Erythroblast (primary cell): ENCODE results near the gene GRM7.

Experiments
- DNase-seq, 2 experiments: peaks; one replicate each; lab custom pipeline; 2025; lab: John Stamatoyannopoulos, UW
- GATA1 ChIP-seq: IDR thresholded peaks from 2 replicates; pipeline ENCODE4 v1.6.1; 2011; ENCODE audit warnings: low read depth, mild to moderate bottlenecking, control low read depth, low read length, moderate library complexity
- POLR2A ChIP-seq: IDR thresholded peaks from 2 replicates; pipeline ENCODE4 v1.6.1; 2011; ENCODE audit warnings: mild to moderate bottlenecking, low read length

The GRM7 gene

DNA sequence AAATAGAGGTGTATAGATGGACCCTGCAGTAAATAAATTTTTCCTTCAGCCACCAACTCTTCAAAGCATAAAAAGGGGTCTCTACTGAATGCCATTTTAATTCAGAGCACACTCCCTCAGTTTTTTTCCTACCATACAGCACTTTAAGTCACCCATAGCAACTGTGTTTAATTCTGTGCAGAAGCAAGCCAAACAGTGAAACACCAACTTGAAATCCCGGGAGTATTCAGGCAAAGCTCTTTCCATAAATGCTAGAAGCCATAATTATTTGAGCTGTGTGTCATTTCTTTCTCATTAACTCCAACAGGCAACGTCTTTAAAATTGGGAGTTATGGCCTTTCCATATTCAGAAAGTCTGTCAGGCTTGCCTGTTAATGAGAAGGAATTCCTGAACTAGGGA, 562.1 kb downstream of the GRM7 start:
- DNase-seq, result no peak
- no peak for TF ChIP-seq POLR2A

DNA sequence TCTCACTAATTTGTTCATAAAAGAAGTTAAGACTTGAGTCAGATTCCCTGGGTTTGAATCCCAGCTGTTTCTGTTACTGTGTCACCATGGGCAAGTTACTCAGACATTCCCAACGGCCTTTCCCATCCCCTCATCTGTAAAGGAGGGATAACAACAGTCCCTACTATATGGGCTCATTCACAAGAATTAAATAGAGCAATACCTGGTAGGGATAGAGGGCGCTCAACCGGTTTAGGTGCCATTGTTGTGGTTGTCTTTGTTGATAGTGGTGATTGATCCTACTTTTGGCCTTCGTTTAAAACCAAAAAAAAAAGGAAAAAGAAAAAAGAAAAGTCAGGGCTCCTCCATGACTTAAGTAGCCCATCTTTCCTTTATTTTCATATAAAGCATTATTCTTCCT, 563.1 kb downstream of the GRM7 start:
- no peak for DNase-seq
- TF ChIP-seq POLR2A (no peak), GATA1 (no peak)

- no peak for DNase-seq
- no peak for TF ChIP-seq GATA1
- TF ChIP-seq POLR2A, result no peak
Observed at GRCh38 chr3:7428206-7428718, 567.3 kb downstream of the GRM7 start.

DNA sequence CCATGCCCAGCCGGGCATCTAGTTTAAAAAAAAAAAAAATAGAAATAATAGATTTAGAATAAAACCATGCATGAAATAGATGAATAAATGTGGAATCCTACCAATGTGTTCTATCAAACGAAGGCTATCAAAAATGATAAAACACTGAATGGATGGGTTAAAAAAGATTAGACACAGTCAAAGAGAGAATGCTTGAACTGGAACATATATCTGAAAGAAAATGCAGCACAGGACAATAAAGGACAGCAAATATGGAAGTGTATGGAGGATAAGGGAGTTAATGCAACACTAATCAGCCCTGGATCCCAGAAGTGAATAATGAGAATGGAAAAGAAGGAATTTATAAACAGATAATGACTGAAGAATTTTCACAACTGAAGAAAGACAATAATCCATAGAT, 571.7 kb downstream of the GRM7 start:
- TF ChIP-seq GATA1 (no peak), POLR2A (no peak)
- DNase-seq, result no peak

- TF ChIP-seq POLR2A, result no peak
- no peak for TF ChIP-seq GATA1
- DNase-seq, result no peak
Observed at GRCh38 chr3:7433073-7433472, 572.2 kb downstream of the GRM7 start.

- TF ChIP-seq GATA1, result no peak
- TF ChIP-seq POLR2A, result no peak
- DNase-seq, result no peak
Observed at GRCh38 chr3:7436542-7436941, 575.6 kb downstream of the GRM7 start.

- no peak for TF ChIP-seq GATA1
- TF ChIP-seq POLR2A, result no peak
Observed at GRCh38 chr3:7437231-7437630, 576.3 kb downstream of the GRM7 start.

GRCh38 chr3:7439101-7439680, 578.3 kb downstream of the GRM7 start:
- TF ChIP-seq GATA1, result no peak
- TF ChIP-seq POLR2A, result no peak

More at GRCh38 chr3:7437231-7437630, 576.3 kb downstream of the GRM7 start:
- peak in 1 of 2 experiments; percentile 1 for DNase-seq

DNA sequence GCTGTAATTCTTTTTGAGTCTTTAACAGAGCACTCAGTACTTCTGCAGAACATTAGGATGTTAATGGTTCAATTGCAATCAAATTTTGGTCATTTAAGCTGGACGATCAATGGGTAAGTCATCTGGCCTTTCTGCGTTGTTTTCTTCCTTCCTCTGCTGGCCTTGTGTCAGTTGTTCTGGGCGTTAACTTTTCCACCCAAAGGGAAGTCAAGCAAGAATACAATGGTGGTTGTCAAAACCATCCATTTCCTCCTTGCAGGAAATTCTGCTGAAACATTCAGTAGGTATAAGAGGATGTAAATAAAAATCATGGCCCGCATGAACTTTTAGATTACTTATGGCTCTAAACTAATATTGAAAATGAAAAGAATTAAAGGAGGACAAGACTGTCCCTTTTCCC, 584.0 kb downstream of the GRM7 start:
- TF ChIP-seq GATA1 (no peak), POLR2A (no peak)
- DNase-seq, result no peak

More at GRCh38 chr3:7439101-7439680, 578.3 kb downstream of the GRM7 start:
- peak in 1 of 2 experiments; percentile 1 for DNase-seq

- no peak for DNase-seq
- TF ChIP-seq GATA1, result no peak
- no peak for TF ChIP-seq POLR2A
Observed at GRCh38 chr3:7445331-7445730, 584.4 kb downstream of the GRM7 start.

- DNase-seq, result no peak
- TF ChIP-seq POLR2A (no peak), GATA1 (no peak)
Observed at GRCh38 chr3:7447197-7447769, 586.4 kb downstream of the GRM7 start.

GRCh38 chr3:7456386-7456785, 595.5 kb downstream of the GRM7 start:
- DNase-seq, result no peak
- TF ChIP-seq GATA1, result no peak

GRCh38 chr3:7461202-7461825, 600.4 kb downstream of the GRM7 start:
- DNase-seq, result no peak
- no peak for TF ChIP-seq POLR2A
- TF ChIP-seq GATA1, result no peak

GRCh38 chr3:7469866-7470265, 609.0 kb downstream of the GRM7 start:
- no peak for DNase-seq
- no peak for TF ChIP-seq POLR2A
- no peak for TF ChIP-seq GATA1

DNA sequence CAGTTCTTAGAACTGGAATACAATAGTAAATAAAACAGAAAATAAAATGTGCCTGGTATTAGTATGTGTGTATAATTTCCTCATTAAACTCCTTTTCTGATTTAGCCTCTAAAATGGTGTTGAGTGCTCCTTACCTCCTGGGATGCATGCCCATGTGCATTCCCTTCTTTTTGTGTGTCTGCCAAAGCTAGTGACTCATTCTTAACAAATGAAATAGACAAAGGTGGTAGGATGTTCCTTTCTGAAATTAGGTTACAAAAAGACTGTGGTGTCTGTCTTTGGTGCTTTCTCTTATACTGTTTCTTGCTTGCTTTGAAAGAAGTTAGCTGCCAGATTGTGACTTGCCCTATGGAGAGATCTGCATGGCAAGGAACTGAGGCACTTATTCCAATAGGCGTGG, 623.7 kb downstream of the GRM7 start:
- TF ChIP-seq POLR2A (no peak), GATA1 (no peak)
- no peak for DNase-seq
